Left cardiac atrium (tissue), 4 donors: ENCODE measurements around the gene LHPP. TPM values are rescaled to one million over a fixed set of nuclear protein-coding genes. Genes with fewer than 3 reads are reported as not detected.

Experiments
- ATAC-seq, 2 donors: fragments of 200-7000 bp; cut with Tn5 transposase; one replicate each; pipeline ENCODE4 v1.9.1; 2020; ENCODE audit warnings: mild to moderate bottlenecking in 2 of 2, moderate library complexity in 2 of 2
- DNase-seq: peaks from one replicate; pipeline ENCODE4 v3.0.0-alpha.2; 2020
- intact Hi-C, 2 donors: fragments of 100-400 bp; cut with DNase I; formaldehyde crosslinking; loops; one replicate each; pipeline versions ENCODE4 v1.14.1 to v1.15.1; 2022 to 2023
- total RNA-seq, 2 donors: library from RNA; stranded (reverse); fragmentation: NEBNext Ultra II Directional; extraction: Animal tissue kit (Norgen Biotek cat#: 25700); gene quantifications; one replicate each; pipeline ENCODE4 v1.2.1, GENCODE V29; 2021
- donor health status: DM: no; HTN: yes; CAD: no.
- donor health status: DM: no; HTN: yes; CAD: no; lungs with severe emphysema.
- donor health status: DM: yes; HTN: yes; CAD: no.
- donor health status: Dilated cardiomyopathy.

LHPP gene
- total RNA-seq, 2 donors from 2014 or later = 11.6 to 16.4 TPM

GRCh38 chr10:124492266-124492665 lies 30.6 kb downstream of the LHPP start:
- DNase-seq = no peak
- no peak for ATAC-seq
- intact Hi-C loops = no loop called here

GRCh38 chr10:124493214-124493882 lies 31.7 kb downstream of the LHPP start:
- intact Hi-C loops = no loop called here
- ATAC-seq (no peak), DNase-seq (no peak)

- intact Hi-C loops = no loop called here
- DNase-seq (no peak), ATAC-seq (no peak)
These were observed 32.6 kb downstream of the LHPP start for GRCh38 chr10:124494046-124494807.

- intact Hi-C loops = no loop called here
- DNase-seq = no peak
These were observed 33.5 kb downstream of the LHPP start for GRCh38 chr10:124495162-124495561.

GRCh38 chr10:124495725-124496124 lies 34.1 kb downstream of the LHPP start:
- intact Hi-C loops = no loop called here
- no peak for ATAC-seq
- no peak for DNase-seq

More at GRCh38 chr10:124495162-124495561, 33.5 kb downstream of the LHPP start:
- ATAC-seq = no peak

GRCh38 chr10:124496150-124496549 lies 34.5 kb downstream of the LHPP start:
- intact Hi-C loops = no loop called here
- no peak for DNase-seq

GRCh38 chr10:124496620-124497019 lies 35.0 kb downstream of the LHPP start:
- intact Hi-C loops = no loop called here

More at GRCh38 chr10:124496150-124496549, 34.5 kb downstream of the LHPP start:
- ATAC-seq = no peak

GRCh38 chr10:124497196-124497881 lies 35.7 kb downstream of the LHPP start:
- DNase-seq (no peak), ATAC-seq (peak; percentile 32 to 55)
- intact Hi-C loops = no loop called here

More at GRCh38 chr10:124496620-124497019, 35.0 kb downstream of the LHPP start:
- no peak for ATAC-seq
- no peak for DNase-seq

GRCh38 chr10:124498056-124498455 lies 36.4 kb downstream of the LHPP start:
- intact Hi-C loops = no loop called here
- DNase-seq (no peak), ATAC-seq (no peak)

GRCh38 chr10:124500757-124501156 lies 39.1 kb downstream of the LHPP start:
- ATAC-seq = no peak
- intact Hi-C loops = no loop called here
- no peak for DNase-seq

- intact Hi-C loops = no loop called here
- DNase-seq (no peak), ATAC-seq (no peak)
These were observed 43.1 kb downstream of the LHPP start for GRCh38 chr10:124504711-124505110.

GRCh38 chr10:124505279-124505678 lies 43.7 kb downstream of the LHPP start:
- ATAC-seq (no peak), DNase-seq (no peak)
- intact Hi-C loops = no loop called here

- DNase-seq = no peak
- ATAC-seq = no peak
- intact Hi-C loops = no loop called here
These were observed 46.5 kb downstream of the LHPP start for GRCh38 chr10:124508070-124508667.

- ATAC-seq = no peak
- intact Hi-C loops = no loop called here
These were observed 47.4 kb downstream of the LHPP start for GRCh38 chr10:124508907-124509454.

GRCh38 chr10:124509880-124510632 lies 48.4 kb downstream of the LHPP start:
- DNase-seq = no peak
- intact Hi-C loops = no loop called here
- no peak for ATAC-seq

More at GRCh38 chr10:124508907-124509454, 47.4 kb downstream of the LHPP start:
- no peak for DNase-seq

GRCh38 chr10:124510759-124511158 lies 49.1 kb downstream of the LHPP start:
- intact Hi-C loops = no loop called here
- no peak for DNase-seq
- ATAC-seq = no peak

GRCh38 chr10:124511205-124512039 lies 49.8 kb downstream of the LHPP start:
- no peak for ATAC-seq
- intact Hi-C loops = no loop called here
- DNase-seq = no peak

GRCh38 chr10:124512040-124512428 lies 50.4 kb downstream of the LHPP start:
- DNase-seq = no peak
- no peak for ATAC-seq
- intact Hi-C loops = no loop called here
